Activated naive CD4-positive, alpha-beta T cell treated with anti-CD3 and anti-CD28 coated beads for 36 hours (primary cell): ENCODE results near the gene ALDH3B2. TPM values are rescaled to one million over a fixed set of nuclear protein-coding genes. Genes with fewer than 3 reads are reported as not detected.
A peak's percentile ranks its signal among the peaks of the same experiment; 100 is the strongest.
"Not testable (repeated sequence)": the region's sequence is repeated elsewhere in the genome, so short reads cannot be mapped to it uniquely, and the experiment has no call there.

ENCODE experiments used
- CTCF ChIA-PET: fragments of 350-600 bp; sonication (Branson Sonifier 250); formaldehyde crosslinking; loops from one replicate; lab custom pipeline; 2021; ENCODE audit warnings: antibody characterized with exemption; lab: Charles Lee
- DNase-seq: peaks from one replicate; pipeline ENCODE4 v3.0.0-alpha.2; 2020
- H3K27ac Mint-ChIP-seq: one replicate; pipeline ENCODE4 v1.8.0; 2021; ENCODE audit warnings: mild to moderate bottlenecking, mixed read lengths
- H3K27me3 Mint-ChIP-seq: one replicate; pipeline ENCODE4 v1.8.0; 2021; ENCODE audit warnings: low read depth, mixed read lengths
- H3K36me3 Mint-ChIP-seq: one replicate; pipeline ENCODE4 v1.8.0; 2021; ENCODE audit warnings: low read depth, mixed read lengths
- H3K4me1 Mint-ChIP-seq: one replicate; pipeline ENCODE4 v1.8.0; 2021; ENCODE audit warnings: low read depth, mixed read lengths
- H3K4me3 Mint-ChIP-seq: one replicate; pipeline ENCODE4 v1.8.0; 2021; ENCODE audit warnings: mild to moderate bottlenecking, moderate library complexity, mixed read lengths
- H3K9me3 Mint-ChIP-seq: one replicate; pipeline ENCODE4 v1.8.0; 2021; ENCODE audit warnings: mixed read lengths
- intact Hi-C: fragments of 100-400 bp; cut with micrococcal nuclease; formaldehyde crosslinking; loops from one replicate; pipeline ENCODE4 v1.15.1; 2023
- total RNA-seq, 2 experiments: library from RNA; stranded (reverse); gene quantifications; one replicate each; pipeline ENCODE4 v1.2.3, GENCODE V29; 2021

Gene ALDH3B2
- total RNA-seq, 2 experiments from 2014 or later: not detected

DNA sequence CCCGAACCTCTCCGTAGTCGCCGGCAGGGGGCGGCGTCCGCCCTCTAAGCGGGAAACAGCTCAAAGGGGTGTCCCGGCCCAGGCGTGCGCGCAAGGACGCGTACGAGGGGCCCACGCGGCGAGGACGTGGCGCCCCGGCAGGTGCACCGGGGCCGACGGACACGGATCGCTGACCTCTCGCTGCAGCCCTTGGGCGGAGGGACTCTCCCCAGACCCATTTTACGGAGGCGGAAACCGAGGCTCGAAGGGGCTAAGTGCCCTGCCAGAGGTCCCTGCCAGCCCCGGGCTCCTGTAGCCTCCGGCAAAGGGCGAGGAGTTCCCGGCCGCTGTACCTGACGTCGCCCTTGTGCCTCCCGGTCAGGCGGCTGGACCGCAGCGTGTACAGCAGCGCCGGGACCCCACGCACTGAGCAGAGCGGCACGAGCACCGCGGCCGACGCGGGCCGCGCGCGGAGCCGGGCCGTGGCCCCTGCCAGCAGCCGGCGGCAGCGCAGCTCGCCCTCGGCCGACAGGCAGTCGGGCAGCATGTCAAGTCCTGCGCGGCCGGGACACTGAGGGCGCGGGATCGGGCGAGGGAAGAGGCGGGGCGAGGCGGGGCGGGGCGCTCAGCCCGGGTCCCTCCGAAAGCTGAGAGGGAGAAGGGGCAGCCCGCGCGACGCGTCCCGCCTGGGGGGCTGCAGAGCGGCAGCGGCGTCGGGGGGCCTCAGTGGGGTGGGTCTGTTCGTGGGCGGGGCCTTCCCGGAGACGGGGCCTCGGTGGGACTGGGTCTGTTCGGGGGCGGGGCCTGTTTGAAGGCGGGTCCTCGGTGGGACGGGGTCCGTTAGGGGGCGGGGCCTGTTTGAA, 44.8 kb downstream of the ALDH3B2 start, which contains the start of gene NUDT8:
TSS of gene NUDT8 (minus strand) at position 552 of the 842 bp plus-strand sequence. CDS start at position 526, 26 bp downstream.
- H3K4me1 Mint-ChIP-seq: peaks cover 5% of the 10 kb centered on the region
- peak within 1 kb of the TSS; percentile 90 for H3K27ac Mint-ChIP-seq
- H3K4me3 Mint-ChIP-seq: peak within 1 kb of the TSS; percentile 85
- H3K36me3 Mint-ChIP-seq: no peaks in the 10 kb centered on the region
- intact Hi-C loops: loop anchor here (1.0 kb wide), 4 partner anchors 15 to 176 kb away; partner anchors contain the start of gene NDUFV1
- CTCF ChIA-PET: interaction anchor here (0.6 to 4.2 kb wide), 12 partner anchors 10 to 278 kb away, joined by 3 to 46 read pairs (median 5); partner anchors contain the start of genes ACY3 and TBX10
- no peaks in the 10 kb centered on the region for H3K9me3 Mint-ChIP-seq
- no peaks in the 10 kb centered on the region for H3K27me3 Mint-ChIP-seq
- DNase-seq: peak; percentile 92

DNA sequence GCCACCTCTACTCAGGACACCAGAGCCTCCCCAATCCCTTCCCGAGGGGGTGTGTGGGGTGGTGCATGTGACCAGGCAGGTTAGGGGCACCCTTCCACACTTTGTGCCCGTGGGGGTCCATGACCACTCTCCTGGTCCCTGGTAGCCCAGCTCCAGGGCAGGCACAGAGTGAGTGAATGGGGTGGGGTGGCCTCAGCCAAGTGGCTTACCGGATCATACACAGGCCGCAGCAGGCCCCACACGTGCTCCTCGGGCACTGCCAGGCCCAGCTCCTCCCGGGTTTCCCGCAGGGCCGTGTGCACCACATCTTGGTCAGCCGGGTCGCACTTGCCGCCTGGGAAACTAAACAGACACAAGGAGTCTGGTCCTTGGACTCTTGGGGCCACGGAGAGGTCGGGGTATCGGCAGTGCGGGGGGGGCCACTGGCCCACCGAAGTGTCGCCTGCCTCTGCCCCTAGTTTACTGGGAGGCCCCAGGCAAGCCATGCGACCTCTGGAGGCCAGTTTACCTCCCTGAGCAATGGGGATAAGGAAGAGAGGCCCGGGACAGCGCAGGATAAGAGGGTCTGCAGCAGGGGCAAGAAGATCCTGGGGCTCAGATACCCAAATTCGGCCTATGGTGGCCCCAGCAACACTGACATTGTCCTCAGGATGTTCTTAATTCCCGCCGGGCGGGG, 45.6 kb downstream of the ALDH3B2 start:
- Mint-ChIP-seq H3K27me3 (no peaks in the 10 kb centered on the region), H3K9me3 (no peaks in the 10 kb centered on the region), H3K27ac (no peak overlapping the region), H3K4me1 (peaks cover 5% of the 10 kb centered on the region), H3K36me3 (no peaks in the 10 kb centered on the region), H3K4me3 (peak overlapping the region; percentile 64)
- no peak for DNase-seq
- CTCF ChIA-PET: interaction anchor here (0.6 to 4.2 kb wide), 14 partner anchors 10 to 277 kb away, joined by 3 to 46 read pairs (median 5); partner anchors contain the start of genes ACY3 and TBX10
- intact Hi-C loops: loop anchor here (1.0 kb wide), 2 partner anchors 23 to 30 kb away; partner anchors contain the start of gene NDUFV1

DNA sequence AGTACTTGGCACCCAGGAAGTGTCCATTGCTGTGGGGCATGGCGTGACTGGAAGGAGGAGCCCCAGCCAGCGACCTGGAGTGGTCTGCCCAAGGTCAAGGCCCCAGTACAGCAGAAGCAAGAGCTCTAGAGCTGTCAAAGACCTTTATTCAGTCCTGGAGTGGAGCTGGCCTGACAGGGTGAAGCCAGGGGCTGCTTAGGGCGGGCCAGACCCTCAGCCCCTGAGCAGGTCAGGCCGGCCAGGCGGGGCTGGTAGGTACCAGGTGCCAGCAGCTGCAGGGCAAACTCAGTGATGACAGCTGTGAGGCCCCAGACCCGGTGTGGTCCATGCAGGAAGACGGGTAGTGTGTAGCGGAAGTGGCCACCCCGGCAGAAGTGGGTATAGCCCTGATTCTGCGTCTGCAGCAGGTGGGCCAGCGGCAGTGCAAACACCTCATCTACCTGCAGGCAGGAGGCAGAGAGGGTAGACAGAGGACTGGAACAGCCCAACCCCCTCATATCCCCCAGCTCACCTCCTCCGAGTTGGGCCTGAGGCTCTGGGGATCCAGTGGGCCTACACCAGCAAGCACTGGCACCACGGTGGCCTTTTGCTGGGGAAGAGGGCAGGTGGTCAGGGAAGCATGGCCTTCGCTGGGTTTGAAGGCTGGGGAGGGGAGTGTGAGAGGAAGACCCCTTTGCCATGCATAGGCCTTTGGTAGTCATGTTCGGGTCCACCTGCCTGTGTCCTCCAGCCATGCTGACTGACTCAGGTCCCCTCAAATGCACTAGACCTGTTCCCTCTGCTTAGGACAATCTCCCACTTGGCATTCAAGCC, 46.4 kb downstream of the ALDH3B2 start:
- Mint-ChIP-seq H3K36me3 (no peaks in the 10 kb centered on the region), H3K9me3 (no peaks in the 10 kb centered on the region), H3K4me3 (peak overlapping the region; percentile 64), H3K4me1 (peaks cover 5% of the 10 kb centered on the region), H3K27me3 (no peaks in the 10 kb centered on the region), H3K27ac (no peak overlapping the region)
- no peak for DNase-seq
- CTCF ChIA-PET: interaction anchor here (0.6 to 4.2 kb wide), 10 partner anchors 11 to 164 kb away, joined by 3 to 46 read pairs (median 4); no protein-coding TSS in a partner anchor
- intact Hi-C loops: no loop called here

DNA sequence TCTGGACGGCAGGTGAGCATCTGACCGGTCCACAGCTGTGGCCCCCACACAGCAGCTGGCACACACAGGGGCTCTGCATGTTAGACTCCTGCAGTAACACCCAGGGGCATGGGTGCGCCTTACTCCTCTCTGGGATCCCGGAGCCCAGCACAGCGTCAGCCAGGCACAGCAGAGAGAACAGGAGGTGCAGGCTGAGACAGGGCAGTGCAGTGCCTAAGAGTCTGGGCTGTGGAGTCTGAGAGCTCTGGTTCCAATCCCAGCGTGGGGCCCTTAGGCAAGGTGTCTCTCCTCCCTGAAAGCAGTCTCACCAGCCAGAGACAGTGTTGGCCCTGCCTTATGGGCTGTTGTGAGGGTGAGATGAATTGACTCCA, 47.0 kb downstream of the ALDH3B2 start:
- no peak overlapping the region for H3K27ac Mint-ChIP-seq
- CTCF ChIA-PET: interaction anchor here (1.0 to 4.2 kb wide), 5 partner anchors 11 to 100 kb away, joined by 3 to 46 read pairs (median 7); no protein-coding TSS in a partner anchor
- no peak overlapping the region for H3K4me3 Mint-ChIP-seq

DNA sequence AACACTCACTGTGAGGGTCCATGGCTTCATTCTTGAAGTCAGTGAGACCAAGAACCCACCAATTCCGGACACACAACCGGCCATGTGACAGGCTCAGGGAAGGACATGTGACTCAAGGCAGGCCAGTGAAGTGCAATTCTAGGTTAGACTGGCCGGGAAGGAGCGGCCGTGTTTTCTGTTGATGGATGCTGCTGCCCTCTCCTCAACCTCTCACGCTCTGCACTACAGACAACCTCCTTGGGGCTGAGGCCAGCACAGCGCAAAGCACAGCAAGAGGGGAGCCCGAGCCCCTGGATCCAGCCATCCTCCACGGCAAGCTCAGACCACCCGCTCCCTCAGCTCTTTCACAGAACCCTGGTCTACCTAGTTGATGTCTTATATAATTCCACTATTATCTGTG, 47.5 kb downstream of the ALDH3B2 start:
- Mint-ChIP-seq H3K9me3 (no peaks in the 10 kb centered on the region), H3K4me3 (no peak overlapping the region), H3K27ac (no peak overlapping the region), H3K36me3 (no peaks in the 10 kb centered on the region), H3K27me3 (no peaks in the 10 kb centered on the region), H3K4me1 (peaks cover 5% of the 10 kb centered on the region)
- CTCF ChIA-PET: interaction anchor here (0.6 to 2.3 kb wide), 4 partner anchors 13 to 102 kb away, joined by 3 to 7 read pairs (median 4); no protein-coding TSS in a partner anchor
- intact Hi-C loops: no loop called here
- no peak for DNase-seq

More for the DNA sequence above, 47.0 kb downstream of the ALDH3B2 start:
- Mint-ChIP-seq H3K4me1 (peaks cover 5% of the 10 kb centered on the region), H3K9me3 (no peaks in the 10 kb centered on the region), H3K27me3 (no peaks in the 10 kb centered on the region), H3K36me3 (no peaks in the 10 kb centered on the region)
- intact Hi-C loops: no loop called here
- DNase-seq: no peak

DNA sequence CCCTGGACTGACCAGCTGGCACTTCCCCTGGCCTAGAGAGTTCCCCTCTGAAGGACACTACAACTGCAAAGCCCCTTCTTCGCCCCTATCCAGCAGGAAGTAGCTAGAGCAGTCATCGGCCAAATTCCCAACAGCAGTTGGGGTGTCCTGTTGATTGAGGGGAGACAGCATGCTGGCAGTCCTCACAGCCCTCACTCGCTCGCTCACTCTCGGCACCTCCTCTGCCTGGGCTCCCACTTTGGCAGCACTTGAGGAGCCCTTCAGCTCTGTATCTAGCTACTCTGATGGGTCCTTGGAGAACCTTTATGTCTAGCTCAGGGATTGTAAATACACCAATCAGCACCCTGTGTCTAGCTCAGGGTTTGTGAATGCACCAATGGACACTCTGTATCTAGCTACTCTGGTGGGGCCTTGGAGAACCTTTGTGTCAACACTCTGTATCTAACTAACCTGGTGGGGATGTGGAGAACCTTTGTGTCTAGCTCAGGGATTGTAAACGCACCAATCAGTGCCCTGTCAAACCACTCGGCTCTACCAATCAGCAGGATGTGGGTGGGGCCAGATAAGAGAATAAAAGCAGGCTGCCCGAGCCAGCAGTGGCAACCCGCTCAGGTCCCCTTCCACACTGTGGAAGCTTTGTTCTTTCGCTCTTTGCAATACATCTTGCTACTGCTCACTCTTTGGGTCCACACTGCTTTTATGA, 48.1 kb downstream of the ALDH3B2 start:
- DNase-seq, H3K36me3 Mint-ChIP-seq, H3K27me3 Mint-ChIP-seq, H3K4me3 Mint-ChIP-seq, H3K27ac Mint-ChIP-seq, H3K4me1 Mint-ChIP-seq, intact Hi-C loops, H3K9me3 Mint-ChIP-seq: not testable (repeated sequence)
- CTCF ChIA-PET: interaction anchor here (0.6 to 2.3 kb wide), 5 partner anchors 12 to 301 kb away, joined by 3 to 7 read pairs (median 6); no protein-coding TSS in a partner anchor

DNA sequence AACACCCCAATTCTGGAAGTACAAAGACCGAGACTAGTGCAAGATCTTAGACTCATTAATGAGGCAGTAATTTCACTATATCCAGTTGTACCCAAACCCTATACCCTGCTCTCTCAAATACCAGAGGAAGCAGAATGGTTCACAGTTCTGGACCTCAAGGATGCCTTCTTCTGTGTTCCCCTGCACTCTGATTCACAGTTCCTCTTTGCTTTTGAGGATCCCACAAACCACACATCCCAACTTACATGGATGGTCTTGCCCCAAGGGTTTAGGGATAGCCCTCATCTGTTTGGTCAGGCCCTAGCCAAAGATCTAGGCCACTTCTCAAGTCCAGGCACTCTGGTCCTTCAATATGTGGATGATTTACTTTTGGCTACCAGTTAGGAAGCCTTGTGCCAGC, 50.6 kb downstream of the ALDH3B2 start:
- H3K4me3 Mint-ChIP-seq, H3K4me1 Mint-ChIP-seq, H3K9me3 Mint-ChIP-seq, H3K27ac Mint-ChIP-seq, intact Hi-C loops, H3K27me3 Mint-ChIP-seq, DNase-seq, H3K36me3 Mint-ChIP-seq: not testable (repeated sequence)
- CTCF ChIA-PET: interaction anchor here (0.7 to 1.1 kb wide), 2 partner anchors 8 to 35 kb away, joined by 3 to 4 read pairs; no protein-coding TSS in a partner anchor

DNA sequence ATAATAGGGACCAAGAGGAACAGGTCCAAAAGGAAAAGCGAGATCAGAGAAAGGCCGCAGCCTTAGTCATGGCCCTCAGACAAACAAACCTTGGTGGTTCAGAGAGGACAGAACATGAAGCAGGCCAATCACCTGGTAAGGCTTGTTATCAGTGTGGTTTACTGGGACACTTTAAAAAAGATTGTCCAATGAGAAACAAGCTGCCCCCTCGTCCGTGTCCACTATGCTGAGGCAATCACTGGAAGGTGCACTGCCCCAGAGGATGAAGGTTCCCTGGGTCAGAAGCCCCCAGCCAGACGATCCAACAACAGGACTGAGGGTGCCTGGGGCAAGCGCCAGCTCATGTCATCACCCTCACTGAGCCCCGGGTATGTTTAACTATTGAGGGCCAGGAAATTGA, 51.5 kb downstream of the ALDH3B2 start:
- DNase-seq, H3K4me3 Mint-ChIP-seq, intact Hi-C loops, H3K27ac Mint-ChIP-seq, H3K9me3 Mint-ChIP-seq, H3K36me3 Mint-ChIP-seq, H3K27me3 Mint-ChIP-seq, H3K4me1 Mint-ChIP-seq: not testable (repeated sequence)
- CTCF ChIA-PET: interaction anchor here (0.7 to 1.1 kb wide), 2 partner anchors 9 to 36 kb away, joined by 3 to 4 read pairs; no protein-coding TSS in a partner anchor

DNA sequence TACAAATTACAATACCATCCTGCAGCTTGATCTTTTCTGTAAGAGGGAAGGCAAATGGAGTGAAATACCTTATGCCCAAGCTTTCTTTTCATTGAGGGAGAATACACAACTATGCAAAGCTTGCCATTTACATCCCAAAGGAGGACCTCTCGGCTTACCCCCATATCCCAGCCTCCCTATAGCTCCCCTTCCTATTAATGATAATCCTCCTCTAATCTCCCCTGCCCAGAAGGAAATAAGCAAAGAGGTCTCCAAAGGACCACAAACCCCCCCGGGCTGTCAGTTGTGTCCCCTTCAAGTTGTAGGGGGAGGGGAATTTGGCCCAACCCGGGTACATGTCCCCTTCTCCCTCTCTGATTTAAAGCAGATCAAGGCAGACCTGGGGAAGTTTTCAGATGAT, 52.5 kb downstream of the ALDH3B2 start:
- H3K9me3 Mint-ChIP-seq, DNase-seq, H3K27ac Mint-ChIP-seq, intact Hi-C loops, H3K4me3 Mint-ChIP-seq, CTCF ChIA-PET, H3K36me3 Mint-ChIP-seq, H3K27me3 Mint-ChIP-seq, H3K4me1 Mint-ChIP-seq: not testable (repeated sequence)

DNA sequence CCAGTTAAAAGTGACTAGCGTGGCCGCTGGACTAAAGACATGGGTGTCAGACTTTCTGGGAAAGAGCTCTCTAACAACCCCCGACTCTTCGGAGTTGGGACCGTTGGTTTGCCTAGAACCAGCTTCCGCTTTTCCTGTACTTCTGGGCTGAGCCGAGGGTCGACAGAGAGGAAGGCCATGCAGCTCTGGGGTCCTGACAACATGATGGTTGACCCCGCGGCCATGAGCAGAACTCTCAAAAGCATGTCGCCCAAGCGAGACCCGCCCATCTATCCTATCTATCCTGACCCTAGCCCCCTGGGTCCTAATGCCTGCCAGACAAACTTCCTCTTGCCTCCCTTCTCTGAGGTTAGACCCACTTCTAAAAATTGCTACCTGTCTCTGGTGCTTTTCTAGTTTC, 53.8 kb downstream of the ALDH3B2 start:
- H3K4me3 Mint-ChIP-seq, H3K9me3 Mint-ChIP-seq, DNase-seq, H3K36me3 Mint-ChIP-seq, H3K27me3 Mint-ChIP-seq, H3K4me1 Mint-ChIP-seq, CTCF ChIA-PET, intact Hi-C loops, H3K27ac Mint-ChIP-seq: not testable (repeated sequence)
